H9 (cell line): Measurements from ENCODE around the gene TMC8. TPM values are rescaled to one million over a fixed set of nuclear protein-coding genes. Genes with fewer than 3 reads are reported as not detected.

Experiments used
- DNase-seq: peaks from one replicate; pipeline ENCODE4 v3.0.0-alpha.2; 2017
- H2AFZ ChIP-seq: one replicate; pipeline ENCODE4 v1.6.1; 2013; ENCODE audit warnings: mild to moderate bottlenecking, low read length, control low read depth, moderate library complexity
- H2AK5ac ChIP-seq: 2 replicates; pipeline ENCODE4 v1.6.1; 2013; ENCODE audit warnings: low read length, control low read depth, mixed read lengths; ENCODE audit not compliant: insufficient read length
- H2BK120ac ChIP-seq: one replicate; pipeline ENCODE4 v1.6.1; 2013; ENCODE audit warnings: low read depth, mild to moderate bottlenecking, low read length, control low read depth, inconsistent platforms; ENCODE audit not compliant: poor library complexity, severe bottlenecking
- H2BK12ac ChIP-seq: 2 replicates; pipeline ENCODE4 v1.6.1; 2013; ENCODE audit warnings: low read length, control low read depth, mixed read lengths, low read depth; ENCODE audit not compliant: insufficient read length
- H2BK15ac ChIP-seq: 2 replicates; pipeline ENCODE4 v1.6.1; 2013; ENCODE audit warnings: low read depth, low read length, control low read depth
- H2BK20ac ChIP-seq: one replicate; pipeline ENCODE4 v1.6.1; 2013; ENCODE audit warnings: low read depth, mild to moderate bottlenecking, low read length, control low read depth, inconsistent platforms; ENCODE audit not compliant: poor library complexity, severe bottlenecking
- H2BK5ac ChIP-seq: 2 replicates; pipeline ENCODE4 v1.6.1; 2013; ENCODE audit warnings: low read length, control low read depth, mixed read lengths; ENCODE audit not compliant: insufficient read length
- H3K14ac ChIP-seq: 2 replicates; pipeline ENCODE4 v1.6.1; 2013; ENCODE audit warnings: low read length, control low read depth; ENCODE audit not compliant: insufficient read depth
- H3K18ac ChIP-seq: 2 replicates; pipeline ENCODE4 v1.6.1; 2013; ENCODE audit warnings: low read depth, mild to moderate bottlenecking, mixed read lengths, low read length, control low read depth; ENCODE audit not compliant: insufficient read length
- H3K23ac ChIP-seq: 2 replicates; pipeline ENCODE4 v1.6.1; 2013; ENCODE audit warnings: low read length, control low read depth, mixed read lengths, low read depth; ENCODE audit not compliant: insufficient read length
- H3K23me2 ChIP-seq: 2 replicates; pipeline ENCODE4 v1.6.1; 2013; ENCODE audit warnings: low read depth, mild to moderate bottlenecking, mixed read lengths, low read length, control low read depth; ENCODE audit not compliant: insufficient read length, poor library complexity, severe bottlenecking
- H3K27ac ChIP-seq: 2 replicates; pipeline ENCODE4 v1.5.1; 2013; ENCODE audit warnings: low read length, control low read depth, mixed read lengths, low read depth; ENCODE audit not compliant: insufficient read length
- H3K27me3 ChIP-seq: 2 replicates; pipeline ENCODE4 v1.6.1; 2013; ENCODE audit warnings: low read length, control low read depth, inconsistent platforms; ENCODE audit not compliant: insufficient read depth
- H3K4ac ChIP-seq: 2 replicates; pipeline ENCODE4 v1.6.1; 2013; ENCODE audit warnings: low read depth, mild to moderate bottlenecking, control low read depth, inconsistent platforms, low read length, moderate library complexity
- H3K4me1 ChIP-seq: 2 replicates; pipeline ENCODE4 v1.6.1; 2013; ENCODE audit warnings: low read length, control low read depth, inconsistent platforms; ENCODE audit not compliant: insufficient read depth
- H3K4me2 ChIP-seq: 2 replicates; pipeline ENCODE4 v1.6.1; 2013; ENCODE audit warnings: low read length, control low read depth, mixed read lengths; ENCODE audit not compliant: insufficient read length, insufficient read depth
- H3K56ac ChIP-seq: 2 replicates; pipeline ENCODE4 v1.6.1; 2013; ENCODE audit warnings: low read depth, mild to moderate bottlenecking, mixed read lengths, low read length, control low read depth; ENCODE audit not compliant: insufficient read length
- H3K79me1 ChIP-seq: 2 replicates; pipeline ENCODE4 v1.6.1; 2013; ENCODE audit warnings: low read depth, mild to moderate bottlenecking, moderate library complexity, low read length, control low read depth, inconsistent platforms; ENCODE audit not compliant: insufficient read depth, poor library complexity, severe bottlenecking
- H3K79me2 ChIP-seq: 2 replicates; pipeline ENCODE4 v1.6.1; 2013; ENCODE audit warnings: low read length, control low read depth, inconsistent platforms; ENCODE audit not compliant: insufficient read depth
- H3K9ac ChIP-seq: 2 replicates; pipeline ENCODE4 v1.6.1; 2013; ENCODE audit warnings: low read length, control low read depth, mixed read lengths; ENCODE audit not compliant: insufficient read length; ENCODE audit errors: extremely low read depth
- H3K9me3 ChIP-seq: one replicate; pipeline ENCODE4 v1.6.1; 2013; ENCODE audit warnings: low read depth, low read length, inconsistent platforms; ENCODE audit not compliant: control insufficient read depth
- H3T11ph ChIP-seq: one replicate; pipeline ENCODE4 v1.6.1; 2013; ENCODE audit warnings: mild to moderate bottlenecking, low read length, control low read depth, inconsistent platforms
- H4K20me1 ChIP-seq: one replicate; pipeline ENCODE4 v1.6.1; 2013; ENCODE audit not compliant: control insufficient read depth, insufficient read length, insufficient read depth
- H4K5ac ChIP-seq: 2 replicates; pipeline ENCODE4 v1.6.1; 2013; ENCODE audit warnings: low read depth, mild to moderate bottlenecking, mixed read lengths, low read length, control low read depth; ENCODE audit not compliant: insufficient read length
- H4K8ac ChIP-seq: replicated peaks from 2 replicates; pipeline ENCODE4 v1.6.1; 2013; ENCODE audit warnings: low read length, control low read depth, mixed read lengths, low read depth; ENCODE audit not compliant: insufficient read length
- H4K91ac ChIP-seq: 2 replicates; pipeline ENCODE4 v1.6.1; 2013; ENCODE audit warnings: low read depth, mild to moderate bottlenecking, moderate library complexity, mixed read lengths, low read length, control low read depth; ENCODE audit not compliant: insufficient read length
- H3K27ac Mint-ChIP-seq, 3 experiments: 2 replicates in 2 of 3; 3 replicates in 1 of 3; pipeline ENCODE4 v1.8.0; 2020 to 2021; ENCODE audit warnings: mixed read lengths in 3 of 3, mild to moderate bottlenecking in 1 of 3, moderate library complexity in 1 of 3
- H3K27me3 Mint-ChIP-seq: 2 replicates; pipeline ENCODE4 v1.8.0; 2021; ENCODE audit warnings: low read depth, mild to moderate bottlenecking, moderate library complexity, mixed read lengths
- H3K36me3 Mint-ChIP-seq, 3 experiments: 2 replicates in 2 of 3; 3 replicates in 1 of 3; pipeline ENCODE4 v1.8.0; 2020 to 2021; ENCODE audit warnings: low read depth in 3 of 3, mixed read lengths in 3 of 3; ENCODE audit not compliant: insufficient read depth in 1 of 3
- H3K4me1 Mint-ChIP-seq, 2 experiments: 2 replicates each; pipeline ENCODE4 v1.8.0; 2020; ENCODE audit warnings: mixed read lengths in 2 of 2
- H3K4me3 Mint-ChIP-seq, 2 experiments: 2 replicates in 1 of 2; 3 replicates in 1 of 2; pipeline ENCODE4 v1.8.0; 2020 to 2021; ENCODE audit warnings: mild to moderate bottlenecking in 2 of 2, mixed read lengths in 2 of 2, moderate library complexity in 1 of 2
- H3K9me3 Mint-ChIP-seq, 2 experiments: 2 replicates in 1 of 2; 3 replicates in 1 of 2; pipeline ENCODE4 v1.8.0; 2020; ENCODE audit warnings: mild to moderate bottlenecking in 2 of 2, mixed read lengths in 2 of 2, moderate library complexity in 1 of 2
- CTCF ChIP-seq: fragments of 200-600 bp; sonication (generic); conservative IDR thresholded peaks from 3 replicates; pipeline ENCODE4 v1.8.0; 2021; ENCODE audit warnings: antibody characterized with exemption, mild to moderate bottlenecking
- WGBS: extraction: QIAGEN DNeasy Blood & Tissue Kit; methylation state at CpG from one replicate; pipeline ENCODE4 v1.1.7; 2013; ENCODE audit warnings: missing lambda C conversion rate, low lambda C conversion rate, mixed read lengths; ENCODE audit not compliant: insufficient read length; ENCODE audit errors: extremely low coverage; 5-methylcytosine and 5-hydroxymethylcytosine counted together
- total RNA-seq: library from RNA; stranded (reverse); gene quantifications from 2 replicates; pipeline ENCODE4 v1.2.1, GENCODE V29; 2021

Gene TMC8
- total RNA-seq, 1 experiment from 2014 or later, result 1.0 TPM

DNA sequence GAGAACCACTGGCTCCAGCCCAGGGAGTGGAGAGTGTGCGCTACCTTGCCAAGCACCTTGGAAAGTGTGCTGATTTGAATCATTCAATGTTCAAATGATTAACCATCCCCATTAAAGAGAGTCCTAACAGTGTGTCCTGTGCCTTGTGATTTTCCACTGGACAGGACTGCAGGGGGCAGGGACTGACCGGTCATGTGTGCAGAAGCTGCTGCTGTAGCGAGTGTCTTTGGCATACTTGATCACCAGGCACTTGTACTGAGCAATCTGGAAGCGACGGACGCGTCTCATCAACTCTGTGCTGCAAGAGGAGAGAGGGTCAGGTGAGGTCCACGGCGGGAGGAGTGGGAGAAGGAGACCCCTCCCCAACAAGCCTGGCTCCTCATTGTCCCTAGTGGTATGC lies 54.3 kb downstream of the TMC8 start:
- H3K56ac ChIP-seq, result no peak overlapping the region
- no peak overlapping the region for H2BK15ac ChIP-seq
- Mint-ChIP-seq H3K9me3 (no peaks in the 10 kb centered on the region), H3K27ac (peak overlapping the region in 2 of 3 experiments; percentile 5 to 35; a peak in 2 of 7 replicates), H3K36me3 (peaks cover 42 to 57% (median 57%) of the 10 kb centered on the region in 3 experiments; a peak in 6 of 7 replicates), H3K27me3 (no peaks in the 10 kb centered on the region), H3K4me1 (peaks cover 24 to 31% of the 10 kb centered on the region in 2 experiments), H3K4me3 (peak overlapping the region; percentile 84 to 85)
- no peak overlapping the region for H3K23ac ChIP-seq
- no peak overlapping the region for H3K27ac ChIP-seq
- H4K91ac ChIP-seq, result no peak overlapping the region
- H2BK12ac ChIP-seq, result no peak overlapping the region
- no peak overlapping the region for H3T11ph ChIP-seq
- no peak overlapping the region for H2AK5ac ChIP-seq
- no peak overlapping the region for H4K5ac ChIP-seq
- no peaks in the 10 kb centered on the region for H3K9me3 ChIP-seq
- no peak for TF ChIP-seq CTCF
- H3K18ac ChIP-seq, result no peak overlapping the region
- no peak overlapping the region for H2BK20ac ChIP-seq
- peaks cover 2% of the 10 kb centered on the region for H3K79me1 ChIP-seq
- H2BK5ac ChIP-seq, result no peak overlapping the region
- no peaks in the 10 kb centered on the region for H3K27me3 ChIP-seq
- no peak overlapping the region for H3K4ac ChIP-seq
- no peak overlapping the region for H4K8ac ChIP-seq
- no peak overlapping the region for H2AFZ ChIP-seq
- H3K9ac ChIP-seq, result no peak overlapping the region
- no peak overlapping the region for H3K14ac ChIP-seq
- no peak for DNase-seq
- no peaks in the 10 kb centered on the region for H4K20me1 ChIP-seq
- H3K4me2 ChIP-seq, result peak overlapping the region; percentile 1
- H2BK120ac ChIP-seq, result no peak overlapping the region
- peaks cover 6% of the 10 kb centered on the region for H3K23me2 ChIP-seq
- H3K79me2 ChIP-seq, result peaks cover 9% of the 10 kb centered on the region; the same call in 1 of the 2 replicates
- H3K4me1 ChIP-seq, result no peaks in the 10 kb centered on the region
- WGBS, result no CpG with 5 or more reads among the region's 9 CpGs
